ENCODE data around the gene TGFBR3L. TPM values are rescaled to one million over a fixed set of nuclear protein-coding genes. Genes with fewer than 3 reads are reported as not detected.
"Not testable (repeated sequence)": the region's sequence is repeated elsewhere in the genome, so short reads cannot be mapped to it uniquely, and the experiment has no call there.

Gene TGFBR3L
- polyA plus RNA-seq, 1 donor from 2014 or later: not detected

DNA sequence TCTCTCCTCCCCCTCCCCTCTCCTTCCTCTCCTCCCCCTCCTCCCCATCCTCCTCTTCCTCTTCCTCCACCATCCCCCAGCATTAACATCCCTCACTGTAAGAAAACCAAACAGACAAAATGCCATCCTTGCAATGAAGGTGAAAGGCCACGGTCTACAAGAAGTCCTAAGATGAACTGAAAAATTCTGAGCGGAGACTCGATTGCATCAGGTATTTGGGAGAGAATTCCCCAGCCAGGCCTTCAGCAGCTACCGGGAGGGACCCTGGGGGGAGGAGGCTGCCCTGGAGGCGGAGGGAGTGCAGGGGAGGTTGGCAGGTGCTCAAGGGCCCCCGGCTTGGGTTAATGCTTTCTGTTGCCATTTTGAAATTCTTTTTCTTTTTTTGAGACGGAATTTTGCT is 38.9 kb downstream of the TGFBR3L start:
- no peak overlapping the region for H3K27ac Mint-ChIP-seq
- H3K27me3 Mint-ChIP-seq: no peaks in the 10 kb centered on the region
- no peaks in the 10 kb centered on the region for H3K36me3 Mint-ChIP-seq
- H3K4me3 Mint-ChIP-seq: no peak overlapping the region
- no peaks in the 10 kb centered on the region for H3K9me3 Mint-ChIP-seq
- no peaks in the 10 kb centered on the region for H3K4me1 Mint-ChIP-seq

- Mint-ChIP-seq H3K4me3 (no peak overlapping the region), H3K36me3 (no peaks in the 10 kb centered on the region), H3K27me3 (no peaks in the 10 kb centered on the region), H3K9me3 (no peaks in the 10 kb centered on the region), H3K4me1 (no peaks in the 10 kb centered on the region), H3K27ac (no peak overlapping the region)
Observed at GRCh38 chr19:7955696-7956095, 41.1 kb downstream of the TGFBR3L start.

GRCh38 chr19:7959211-7959610 is 44.6 kb downstream of the TGFBR3L start:
- H3K27me3 Mint-ChIP-seq: no peaks in the 10 kb centered on the region
- no peaks in the 10 kb centered on the region for H3K4me1 Mint-ChIP-seq
- no peak overlapping the region for H3K27ac Mint-ChIP-seq
- no peak overlapping the region for H3K4me3 Mint-ChIP-seq
- H3K9me3 Mint-ChIP-seq: no peaks in the 10 kb centered on the region
- H3K36me3 Mint-ChIP-seq: no peaks in the 10 kb centered on the region

- H3K27me3 Mint-ChIP-seq, H3K27ac Mint-ChIP-seq, H3K4me3 Mint-ChIP-seq, H3K9me3 Mint-ChIP-seq, H3K4me1 Mint-ChIP-seq, H3K36me3 Mint-ChIP-seq: not testable (repeated sequence)
Observed at GRCh38 chr19:7961082-7961481, 46.5 kb downstream of the TGFBR3L start.

- H3K4me1 Mint-ChIP-seq: no peaks in the 10 kb centered on the region
- H3K4me3 Mint-ChIP-seq: peak overlapping the region in 1 of 4 donors; percentile 4
- no peaks in the 10 kb centered on the region for H3K9me3 Mint-ChIP-seq
- no peaks in the 10 kb centered on the region for H3K27me3 Mint-ChIP-seq
- H3K36me3 Mint-ChIP-seq: no peaks in the 10 kb centered on the region
- H3K27ac Mint-ChIP-seq: no peak overlapping the region
Observed at GRCh38 chr19:7961920-7962626, 47.4 kb downstream of the TGFBR3L start.

DNA sequence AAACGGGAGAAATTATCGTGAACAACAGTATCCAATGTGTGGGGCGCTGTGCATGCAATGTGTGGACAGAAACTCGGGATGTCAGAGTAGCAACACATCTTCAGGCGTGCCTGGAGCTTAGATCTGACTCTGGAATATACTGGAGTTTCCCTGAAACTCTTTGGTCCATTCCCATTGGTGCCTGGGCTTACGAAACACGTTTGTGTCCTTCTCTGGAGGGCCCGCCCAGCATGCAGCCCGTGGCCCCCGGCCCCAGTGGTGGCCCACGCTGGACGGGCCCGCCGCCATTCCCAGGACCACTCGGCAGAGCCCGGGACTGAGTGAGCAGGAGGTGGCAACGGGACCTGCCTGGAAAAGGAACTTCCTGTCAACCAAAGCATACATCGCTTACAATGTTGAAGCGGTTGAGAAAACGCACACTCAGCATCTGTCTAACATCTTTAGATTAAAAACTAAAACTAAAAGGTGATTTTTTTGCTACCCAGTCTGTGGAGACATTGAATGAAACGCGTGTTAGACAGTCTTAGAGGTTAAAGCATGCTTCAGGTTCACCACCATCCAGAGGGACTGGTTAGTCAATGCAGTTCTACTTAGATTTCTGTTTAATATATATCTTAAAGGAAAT is 48.1 kb downstream of the TGFBR3L start:
- no peaks in the 10 kb centered on the region for H3K27me3 Mint-ChIP-seq
- no peaks in the 10 kb centered on the region for H3K9me3 Mint-ChIP-seq
- H3K27ac Mint-ChIP-seq: no peak overlapping the region
- H3K36me3 Mint-ChIP-seq: no peaks in the 10 kb centered on the region
- H3K4me3 Mint-ChIP-seq: no peak overlapping the region
- H3K4me1 Mint-ChIP-seq: no peaks in the 10 kb centered on the region

- Mint-ChIP-seq H3K36me3 (no peaks in the 10 kb centered on the region), H3K27me3 (no peaks in the 10 kb centered on the region), H3K4me3 (no peak overlapping the region), H3K4me1 (no peaks in the 10 kb centered on the region), H3K27ac (no peak overlapping the region), H3K9me3 (no peaks in the 10 kb centered on the region)
Observed at GRCh38 chr19:7963566-7963965, 48.9 kb downstream of the TGFBR3L start.

- Mint-ChIP-seq H3K27me3 (no peaks in the 10 kb centered on the region), H3K4me3 (no peak overlapping the region), H3K4me1 (no peaks in the 10 kb centered on the region), H3K36me3 (no peaks in the 10 kb centered on the region), H3K27ac (peak overlapping the region in 1 of 3 donors; percentile 63), H3K9me3 (no peaks in the 10 kb centered on the region)
Observed at GRCh38 chr19:7965259-7965841, 50.7 kb downstream of the TGFBR3L start.

GRCh38 chr19:7965921-7966665 is 51.5 kb downstream of the TGFBR3L start:
- no peaks in the 10 kb centered on the region for H3K4me1 Mint-ChIP-seq
- no peaks in the 10 kb centered on the region for H3K9me3 Mint-ChIP-seq
- H3K27me3 Mint-ChIP-seq: no peaks in the 10 kb centered on the region
- no peak overlapping the region for H3K4me3 Mint-ChIP-seq
- no peaks in the 10 kb centered on the region for H3K36me3 Mint-ChIP-seq
- H3K27ac Mint-ChIP-seq: no peak overlapping the region

DNA sequence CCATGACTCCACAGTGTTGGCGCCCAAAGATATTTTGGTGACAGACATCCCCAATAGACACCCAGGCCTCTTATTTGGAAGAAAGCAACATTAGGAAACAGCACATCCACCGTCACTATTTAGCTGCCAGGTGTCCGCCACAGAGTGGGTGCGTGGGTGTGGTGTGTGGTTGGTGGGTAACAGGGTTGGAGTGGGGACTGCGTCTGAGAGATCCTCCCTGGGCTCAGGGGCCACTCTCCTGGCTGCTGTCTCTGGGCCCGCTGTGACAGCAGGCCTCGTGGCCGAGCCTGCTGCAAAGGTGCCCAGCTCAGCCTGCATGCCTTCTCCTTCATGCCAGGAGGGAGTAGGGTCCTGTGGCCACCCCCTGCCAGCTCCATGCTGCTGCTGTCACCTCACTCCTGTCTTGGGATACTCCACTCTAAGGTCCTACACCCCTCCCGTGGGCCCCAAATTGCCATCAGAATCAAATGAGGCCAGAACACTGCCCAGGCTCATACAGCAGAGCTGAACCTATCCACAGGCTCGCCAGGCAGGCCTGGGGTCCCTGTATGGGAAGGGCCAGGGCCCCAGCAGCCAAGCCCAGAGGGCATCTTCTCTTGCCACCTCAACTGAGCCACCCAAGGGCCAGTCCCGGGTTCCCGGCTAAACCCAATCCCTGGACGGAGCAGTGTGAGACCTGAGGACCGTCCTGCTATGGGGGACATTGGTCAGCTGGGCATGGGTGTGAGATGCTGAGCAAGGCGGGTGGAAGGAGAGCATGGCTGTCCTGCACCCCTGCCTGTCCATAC is 53.6 kb downstream of the TGFBR3L start:
- Mint-ChIP-seq H3K9me3 (no peaks in the 10 kb centered on the region), H3K27me3 (no peaks in the 10 kb centered on the region), H3K36me3 (no peaks in the 10 kb centered on the region), H3K4me3 (no peak overlapping the region), H3K4me1 (no peaks in the 10 kb centered on the region), H3K27ac (no peak overlapping the region)

Other genes with a start within 250 kb of the TGFBR3L start
- gene RETN, start 245.8 kb upstream of the TGFBR3L start, polyA plus RNA-seq: not detected
- gene MCEMP1, start 237.7 kb upstream of the TGFBR3L start, polyA plus RNA-seq: 0.73 TPM
- 219 TPM for gene TRAPPC5, start 234.0 kb upstream of the TGFBR3L start, polyA plus RNA-seq
- 197 TPM for gene FCER2, start 212.7 kb upstream of the TGFBR3L start, polyA plus RNA-seq
- gene CLEC4G, start 182.7 kb upstream of the TGFBR3L start, polyA plus RNA-seq: 0.43 TPM
- gene CD209, start 167.3 kb upstream of the TGFBR3L start, polyA plus RNA-seq: not detected
- gene CLEC4M, start 151.6 kb upstream of the TGFBR3L start, polyA plus RNA-seq: not detected
- 3.2 TPM for gene EVI5L, start 84.6 kb upstream of the TGFBR3L start, polyA plus RNA-seq
- gene PRR36, start 40.4 kb upstream of the TGFBR3L start, polyA plus RNA-seq: not detected
- gene LRRC8E, start 26.3 kb upstream of the TGFBR3L start, polyA plus RNA-seq: not detected
- gene MAP2K7, start 11.0 kb upstream of the TGFBR3L start, polyA plus RNA-seq: 2.4 TPM
- 19.0 TPM for gene SNAPC2, start 5.5 kb downstream of the TGFBR3L start, polyA plus RNA-seq
- gene CTXN1, start 11.3 kb downstream of the TGFBR3L start, polyA plus RNA-seq: not detected
- 16.1 TPM for gene TIMM44, start 28.8 kb downstream of the TGFBR3L start, polyA plus RNA-seq
- 49.3 TPM for gene ELAVL1, start 90.8 kb downstream of the TGFBR3L start, polyA plus RNA-seq
- 1.2 TPM for gene CCL25, start 137.9 kb downstream of the TGFBR3L start, polyA plus RNA-seq
- not detected for gene FBN3, start 234.8 kb downstream of the TGFBR3L start, polyA plus RNA-seq